ENCODE data around the gene COL4A6.

The COL4A6 gene

GRCh38 chrX:108156934-108157466 lies 281.2 kb downstream of the COL4A6 start:
- DNase-seq (ENCODE audit: low spot score) = no peak

GRCh38 chrX:108156082-108156481 lies 282.1 kb downstream of the COL4A6 start:
- DNase-seq (ENCODE audit: low spot score) = no peak

GRCh38 chrX:108148524-108148923 lies 289.7 kb downstream of the COL4A6 start:
- DNase-seq (ENCODE audit: low spot score) = no peak

- no peak for DNase-seq (ENCODE audit: low spot score)
Observed at GRCh38 chrX:108138814-108139702, 299.2 kb downstream of the COL4A6 start.

- no peak for DNase-seq (ENCODE audit: low spot score)
Observed at GRCh38 chrX:108134724-108135123, 303.5 kb downstream of the COL4A6 start.

- no peak for DNase-seq (ENCODE audit: low spot score)
Observed at GRCh38 chrX:108132876-108133275, 305.3 kb downstream of the COL4A6 start.

- no peak for DNase-seq (ENCODE audit: low spot score)
Observed at GRCh38 chrX:108132034-108132433, 306.2 kb downstream of the COL4A6 start.

- no peak for DNase-seq (ENCODE audit: low spot score)
Observed at GRCh38 chrX:108131471-108131870, 306.8 kb downstream of the COL4A6 start.

- DNase-seq (ENCODE audit: low spot score) = no peak
Observed at GRCh38 chrX:108130889-108131288, 307.3 kb downstream of the COL4A6 start.

GRCh38 chrX:108127152-108127551 lies 311.1 kb downstream of the COL4A6 start:
- DNase-seq (ENCODE audit: low spot score) = no peak

- no peak for DNase-seq (ENCODE audit: low spot score)
Observed at GRCh38 chrX:108126661-108127060, 311.6 kb downstream of the COL4A6 start.

- DNase-seq (ENCODE audit: low spot score) = no peak
Observed at GRCh38 chrX:108123591-108124366, 314.4 kb downstream of the COL4A6 start.

- DNase-seq (ENCODE audit: low spot score) = no peak
Observed at GRCh38 chrX:108122748-108123147, 315.5 kb downstream of the COL4A6 start.

- no peak for DNase-seq (ENCODE audit: low spot score)
Observed at GRCh38 chrX:108121291-108121690, 316.9 kb downstream of the COL4A6 start.

GRCh38 chrX:108117988-108118387 lies 320.2 kb downstream of the COL4A6 start:
- DNase-seq (ENCODE audit: low spot score) = no peak

- DNase-seq (ENCODE audit: low spot score) = no peak
Observed at GRCh38 chrX:108114541-108114940, 323.7 kb downstream of the COL4A6 start.

Measured in CD4-positive, alpha-beta T cell treated with Interleukin-6 at 100 ng/mL for 8 hours (primary cell).